ENCODE results near the gene C11orf52. TPM values are rescaled to one million over a fixed set of nuclear protein-coding genes. Genes with fewer than 3 reads are reported as not detected.

The C11orf52 gene
- polyA plus RNA-seq, 3 donors: not detected

DNA sequence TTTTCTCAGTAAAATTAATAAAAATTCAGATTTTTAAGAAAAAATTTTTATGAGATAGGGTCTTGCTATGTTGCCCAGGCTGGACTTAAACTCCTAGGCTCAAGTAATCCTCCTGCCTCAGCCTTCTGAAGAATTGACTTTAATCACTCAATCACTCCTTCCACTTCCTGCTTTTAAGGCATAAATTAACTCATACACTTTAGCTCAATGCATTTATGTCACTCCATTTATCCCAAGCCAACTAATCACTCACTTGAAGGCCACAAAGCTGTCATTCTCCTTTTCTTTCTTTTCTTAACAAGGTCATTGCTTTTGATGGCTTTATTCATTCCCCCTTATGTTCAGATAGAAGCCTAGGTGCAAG lies 48.2 kb upstream of the C11orf52 start:
- H3K4me3 Mint-ChIP-seq: peak overlapping the region; percentile 87 to 91
- Histone ChIP-seq H3K79me2 (ENCODE audit: insufficient read depth, low read length) (peaks cover 11% of the 10 kb centered on the region), H3K4me3 (replicated peaks in 1 of 3; ENCODE audit: low read depth in 2 of 3, low read length in 3 of 3) (peak overlapping the region; percentile 66 to 96 (median 89)), H3K9me3 (replicated peaks in 1 of 2; ENCODE audit: control insufficient read depth in 1 of 2, insufficient read depth in 1 of 2, low read length in 2 of 2) (no peaks in the 10 kb centered on the region), H3K27me3 (ENCODE audit: control insufficient read depth in 2 of 2, insufficient read depth in 2 of 2, low read length in 2 of 2) (no peaks in the 10 kb centered on the region), H3K4me1 (ENCODE audit: control insufficient read depth in 1 of 2, insufficient read depth in 2 of 2, low read length in 2 of 2) (peaks cover 14 to 17% of the 10 kb centered on the region in 2 donors), H3K27ac (ENCODE audit: low read depth in 1 of 2, low read length in 2 of 2) (peak overlapping the region in 1 of 2 donors; percentile 84), H3K36me3 (replicated peaks in 1 of 2; ENCODE audit: control insufficient read depth in 1 of 2, insufficient read depth in 2 of 2, low read length in 2 of 2) (peaks cover 12 to 41% of the 10 kb centered on the region in 2 donors), H3K4me2 (replicated peaks; ENCODE audit: extremely low read depth, low read length, poor library complexity, severe bottlenecking) (peak overlapping the region; percentile 76), H2AFZ (ENCODE audit: insufficient read depth, low read depth, low read length, poor library complexity, severe bottlenecking) (peak overlapping the region; percentile 98), H4K20me1 (ENCODE audit: insufficient read depth, low read length) (no peaks in the 10 kb centered on the region), H3K9ac (ENCODE audit: insufficient read depth, low read length, poor library complexity, severe bottlenecking) (peak overlapping the region; percentile 84)
- no peak for TF ChIP-seq CTCF (IDR thresholded peaks at IDR 0.05)
- H3K36me3 Mint-ChIP-seq: peaks cover 35 to 37% of the 10 kb centered on the region in 2 donors
- H3K27me3 Mint-ChIP-seq (ENCODE audit: low read depth in 3 of 3): no peaks in the 10 kb centered on the region
- DNase-seq: no peak
- H3K4me1 Mint-ChIP-seq: peaks cover 13% of the 10 kb centered on the region
- H3K9me3 Mint-ChIP-seq: no peaks in the 10 kb centered on the region
- intact Hi-C loops (cut with micrococcal nuclease): loop anchor here (10.0 kb wide), 1 partner anchor 204 kb away; the partner anchor contains the start of genes NKAPD1 (in 2 of the 2) and PIH1D2 (in 2 of the 2)
- peak overlapping the region in 6 of 7 donors; percentile 58 to 90 (median 86) for H3K27ac Mint-ChIP-seq

GRCh38 chr11:111870886-111871692 lies 47.6 kb upstream of the C11orf52 start, which contains the start of gene ALG9:
ALG9 (minus strand) TSS chr11:111871581; CDS start chr11:111871482, 99 bp downstream.
- Histone ChIP-seq H3K27me3 (ENCODE audit: control insufficient read depth in 2 of 2, insufficient read depth in 2 of 2, low read length in 2 of 2) (no peaks in the 10 kb centered on the region), H3K9me3 (replicated peaks in 1 of 2; ENCODE audit: control insufficient read depth in 1 of 2, insufficient read depth in 1 of 2, low read length in 2 of 2) (no peaks in the 10 kb centered on the region), H2AFZ (ENCODE audit: insufficient read depth, low read depth, low read length, poor library complexity, severe bottlenecking) (peak within 1 kb of the TSS; percentile 98), H3K27ac (ENCODE audit: low read depth in 1 of 2, low read length in 2 of 2) (peak within 1 kb of the TSS; percentile 43 to 84), H4K20me1 (ENCODE audit: insufficient read depth, low read length) (no peaks in the 10 kb centered on the region), H3K36me3 (replicated peaks in 1 of 2; ENCODE audit: control insufficient read depth in 1 of 2, insufficient read depth in 2 of 2, low read length in 2 of 2) (peaks cover 15 to 40% of the 10 kb centered on the region in 2 donors), H3K79me2 (ENCODE audit: insufficient read depth, low read length) (peaks cover 11% of the 10 kb centered on the region), H3K4me2 (replicated peaks; ENCODE audit: extremely low read depth, low read length, poor library complexity, severe bottlenecking) (peak within 1 kb of the TSS; percentile 76), H3K4me1 (ENCODE audit: control insufficient read depth in 1 of 2, insufficient read depth in 2 of 2, low read length in 2 of 2) (peaks cover 14 to 17% of the 10 kb centered on the region in 2 donors), H3K4me3 (replicated peaks in 1 of 3; ENCODE audit: low read depth in 2 of 3, low read length in 3 of 3) (peak within 1 kb of the TSS; percentile 66 to 96 (median 89)), H3K9ac (ENCODE audit: insufficient read depth, low read length, poor library complexity, severe bottlenecking) (peak within 1 kb of the TSS; percentile 84)
- no peaks in the 10 kb centered on the region for H3K9me3 Mint-ChIP-seq
- peaks cover 36 to 37% of the 10 kb centered on the region in 2 donors for H3K36me3 Mint-ChIP-seq
- peak within 1 kb of the TSS; percentile 58 to 90 (median 87) for H3K27ac Mint-ChIP-seq
- H3K27me3 Mint-ChIP-seq (ENCODE audit: low read depth in 3 of 3): no peaks in the 10 kb centered on the region
- peak within 1 kb of the TSS; percentile 87 to 91 for H3K4me3 Mint-ChIP-seq
- TF ChIP-seq CTCF (IDR thresholded peaks at IDR 0.05): peak; percentile 49
- intact Hi-C loops (cut with micrococcal nuclease): loop anchor here (10.0 kb wide), 1 partner anchor 204 kb away; the partner anchor contains the start of genes NKAPD1 (in 2 of the 2) and PIH1D2 (in 2 of the 2)
- DNase-seq: peak; percentile 61 to 70 (median 70)
- H3K4me1 Mint-ChIP-seq: peaks cover 13% of the 10 kb centered on the region
- under 1% methylated on average over 48 of the region's 51 CpGs for WGBS (ENCODE audit: insufficient coverage)
